22Rv1 (cell line): ENCODE data around the gene GPR83.

Experiments used
- H3K27ac ChIP-seq: fragments of 450-650 bp; 2 replicates; pipeline ENCODE4 v1.5.1; 2017
- ZFX ChIP-seq: fragments of 450-650 bp; IDR thresholded peaks from 2 replicates; pipeline ENCODE4 v1.6.1; 2017; ENCODE audit warnings: antibody characterized with exemption, borderline replicate concordance
- TF ChIP-seq, protein P1 (sequence below): fragments of 450-650 bp; IDR thresholded peaks from 2 replicates; pipeline ENCODE4 v1.5.1; 2017; ENCODE audit warnings: mild to moderate bottlenecking

GPR83 gene

DNA sequence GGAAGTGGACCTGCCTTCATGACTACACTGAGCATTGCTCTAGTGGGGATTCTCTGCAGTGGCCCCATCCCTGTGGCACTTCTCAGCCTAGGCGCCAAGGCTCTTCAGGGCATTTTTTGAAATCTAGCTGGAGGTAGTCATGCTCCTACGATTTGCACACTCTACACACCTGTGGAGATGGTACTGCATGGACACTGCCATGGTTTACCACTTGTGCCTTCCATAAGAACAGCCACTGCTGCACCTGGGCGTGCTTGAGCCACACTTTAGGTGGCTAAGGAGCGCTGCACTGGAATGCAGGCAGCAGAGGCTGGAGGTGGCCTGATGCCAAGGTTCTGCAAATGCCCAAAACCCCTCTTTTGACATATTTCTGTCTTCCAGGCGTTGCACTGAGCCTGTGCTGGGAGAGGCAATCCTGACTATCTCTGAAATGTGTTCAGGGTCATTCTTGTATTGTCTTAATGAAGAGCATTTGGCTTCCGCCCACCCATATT is 72.6 kb downstream of the GPR83 start:
- no peak for TF ChIP-seq ZFX
- TF ChIP-seq, protein P1, sequence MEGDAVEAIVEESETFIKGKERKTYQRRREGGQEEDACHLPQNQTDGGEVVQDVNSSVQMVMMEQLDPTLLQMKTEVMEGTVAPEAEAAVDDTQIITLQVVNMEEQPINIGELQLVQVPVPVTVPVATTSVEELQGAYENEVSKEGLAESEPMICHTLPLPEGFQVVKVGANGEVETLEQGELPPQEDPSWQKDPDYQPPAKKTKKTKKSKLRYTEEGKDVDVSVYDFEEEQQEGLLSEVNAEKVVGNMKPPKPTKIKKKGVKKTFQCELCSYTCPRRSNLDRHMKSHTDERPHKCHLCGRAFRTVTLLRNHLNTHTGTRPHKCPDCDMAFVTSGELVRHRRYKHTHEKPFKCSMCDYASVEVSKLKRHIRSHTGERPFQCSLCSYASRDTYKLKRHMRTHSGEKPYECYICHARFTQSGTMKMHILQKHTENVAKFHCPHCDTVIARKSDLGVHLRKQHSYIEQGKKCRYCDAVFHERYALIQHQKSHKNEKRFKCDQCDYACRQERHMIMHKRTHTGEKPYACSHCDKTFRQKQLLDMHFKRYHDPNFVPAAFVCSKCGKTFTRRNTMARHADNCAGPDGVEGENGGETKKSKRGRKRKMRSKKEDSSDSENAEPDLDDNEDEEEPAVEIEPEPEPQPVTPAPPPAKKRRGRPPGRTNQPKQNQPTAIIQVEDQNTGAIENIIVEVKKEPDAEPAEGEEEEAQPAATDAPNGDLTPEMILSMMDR: no peak
- H3K27ac ChIP-seq: no peak overlapping the region
